WTC11 (cell line): Measurements from ENCODE around the gene QRFP. TPM values are rescaled to one million over a fixed set of nuclear protein-coding genes. Genes with fewer than 3 reads are reported as not detected.
"Not testable (repeated sequence)": the region's sequence is repeated elsewhere in the genome, so short reads cannot be mapped to it uniquely, and the experiment has no call there.

Experiments
- ATAC-seq: fragments of 200-7000 bp; cut with Tn5 transposase; 2 replicates; pipeline ENCODE4 v1.10.0; 2021; ENCODE audit warnings: mild to moderate bottlenecking, moderate library complexity
- CTCF ChIA-PET: fragments of 300-600 bp; sonication (Branson Sonifier 250); formaldehyde crosslinking; loops from one replicate; lab custom pipeline; 2021; ENCODE audit warnings: antibody characterized with exemption; lab: Charles Lee
- POLR2A ChIA-PET: fragments of 350-600 bp; sonication (Branson Sonifier 250); formaldehyde crosslinking; loops from one replicate; lab custom pipeline; 2021; ENCODE audit warnings: antibody characterized with exemption; lab: Charles Lee
- DNase-seq: peaks from one replicate; pipeline ENCODE4 v3.0.0; 2021; ENCODE audit warnings: low spot score
- H3K27ac Mint-ChIP-seq: 2 replicates; pipeline ENCODE4 v1.8.0; 2021; ENCODE audit warnings: mixed read lengths
- H3K27me3 Mint-ChIP-seq: 2 replicates; pipeline ENCODE4 v1.8.0; 2021; ENCODE audit warnings: low read depth, mild to moderate bottlenecking, moderate library complexity, mixed read lengths
- H3K36me3 Mint-ChIP-seq: 2 replicates; pipeline ENCODE4 v1.8.0; 2021; ENCODE audit warnings: mixed read lengths
- H3K4me1 Mint-ChIP-seq: 2 replicates; pipeline ENCODE4 v1.8.0; 2022; ENCODE audit warnings: mixed read lengths
- H3K4me3 Mint-ChIP-seq: 2 replicates; pipeline ENCODE4 v1.8.0; 2021; ENCODE audit warnings: mild to moderate bottlenecking, moderate library complexity, mixed read lengths
- H3K9me3 Mint-ChIP-seq: 2 replicates; pipeline ENCODE4 v1.8.0; 2021; ENCODE audit warnings: mixed read lengths
- CTCF ChIP-seq: fragments of 200-600 bp; IDR thresholded peaks from 2 replicates; pipeline ENCODE4 v1.8.0; 2022; ENCODE audit warnings: antibody characterized with exemption
- ESRRA ChIP-seq: sonication (generic); formaldehyde crosslinking; IDR thresholded peaks from 2 replicates; pipeline ENCODE4 v1.8.1; 2022; ENCODE audit warnings: mild to moderate bottlenecking, missing genetic modification reagents, borderline replicate concordance
- ETV6 ChIP-seq: sonication (generic); formaldehyde crosslinking; IDR thresholded peaks from 2 replicates; pipeline ENCODE4 v1.8.1; 2022; ENCODE audit warnings: mild to moderate bottlenecking, missing genetic modification reagents
- GTF2I ChIP-seq: fragments of 250-450 bp; sonication (Bioruptor Pico); conservative IDR thresholded peaks from 2 replicates; pipeline ENCODE4 v1.4.0; 2021; ENCODE audit warnings: mild to moderate bottlenecking
- NFYB ChIP-seq: sonication (generic); formaldehyde crosslinking; conservative IDR thresholded peaks from 2 replicates; pipeline ENCODE4 v1.8.0; 2022; ENCODE audit warnings: low read depth, missing genetic modification reagents
- NR3C1 ChIP-seq: sonication (generic); formaldehyde crosslinking; conservative IDR thresholded peaks from 2 replicates; pipeline ENCODE4 v1.8.1; 2023; ENCODE audit warnings: low read depth, mild to moderate bottlenecking, missing genetic modification reagents
- TCF7 ChIP-seq: sonication (generic); formaldehyde crosslinking; IDR thresholded peaks from 2 replicates; pipeline ENCODE4 v1.8.0; 2022; ENCODE audit warnings: mild to moderate bottlenecking, low read depth, missing genetic modification reagents, moderate library complexity
- TP53 ChIP-seq: sonication (generic); formaldehyde crosslinking; IDR thresholded peaks from 2 replicates; pipeline ENCODE4 v1.8.1; 2023; ENCODE audit warnings: mild to moderate bottlenecking, missing genetic modification reagents
- USF1 ChIP-seq: sonication (generic); formaldehyde crosslinking; IDR thresholded peaks from 2 replicates; pipeline ENCODE4 v1.8.0; 2022; ENCODE audit warnings: mild to moderate bottlenecking, missing genetic modification reagents
- USF2 ChIP-seq: sonication (generic); formaldehyde crosslinking; IDR thresholded peaks from 2 replicates; pipeline ENCODE4 v1.8.1; 2023; ENCODE audit warnings: mild to moderate bottlenecking, missing genetic modification reagents, moderate library complexity
- ZMAT4 ChIP-seq: fragments of 250-450 bp; sonication (Bioruptor Pico); IDR thresholded peaks from 2 replicates; pipeline ENCODE4 v1.9.0; 2021; ENCODE audit warnings: mild to moderate bottlenecking
- total RNA-seq: library from RNA; stranded (reverse); gene quantifications from 3 replicates; pipeline ENCODE4 v1.2.3, GENCODE V29; 2021

The QRFP gene
- total RNA-seq, 1 experiment from 2014 or later, result not detected

GRCh38 chr9:130910670-130911069, 14.1 kb upstream of the QRFP start:
- DNase-seq, POLR2A ChIA-PET, H3K4me3 Mint-ChIP-seq, H3K4me1 Mint-ChIP-seq, ATAC-seq, H3K27me3 Mint-ChIP-seq, H3K36me3 Mint-ChIP-seq, H3K9me3 Mint-ChIP-seq: not testable (repeated sequence)
- TF ChIP-seq NFYB (CRISPR knock-in tag), result peak; percentile 51; the same call in 1 of the 2 replicates
- H3K27ac Mint-ChIP-seq, result peak overlapping the region; percentile 83; the same call in 1 of the 2 replicates
- CTCF ChIA-PET, result interaction anchor here (1.0 to 1.5 kb wide), 4 partner anchors 17 to 88 kb away, joined by 3 to 6 read pairs (median 4); no protein-coding TSS in a partner anchor

GRCh38 chr9:130910041-130910440, 13.4 kb upstream of the QRFP start:
- H3K9me3 Mint-ChIP-seq, POLR2A ChIA-PET, H3K4me3 Mint-ChIP-seq, H3K27me3 Mint-ChIP-seq, DNase-seq, H3K36me3 Mint-ChIP-seq, H3K4me1 Mint-ChIP-seq, H3K27ac Mint-ChIP-seq, ATAC-seq: not testable (repeated sequence)
- CTCF ChIA-PET, result interaction anchor here (0.9 to 1.3 kb wide), 3 partner anchors 22 to 88 kb away, joined by 3 to 6 read pairs (median 4); no protein-coding TSS in a partner anchor

GRCh38 chr9:130908878-130909355, 12.3 kb upstream of the QRFP start:
- CTCF ChIA-PET, result interaction anchor here (0.6 to 1.5 kb wide), 4 partner anchors 24 to 89 kb away, joined by 3 to 5 read pairs (median 4); no protein-coding TSS in a partner anchor
- POLR2A ChIA-PET, result no interaction called here
- no peak for ATAC-seq
- Mint-ChIP-seq H3K27me3 (no peaks in the 10 kb centered on the region), H3K36me3 (no peaks in the 10 kb centered on the region), H3K27ac (no peak overlapping the region), H3K4me1 (peaks cover 5% of the 10 kb centered on the region), H3K9me3 (no peaks in the 10 kb centered on the region), H3K4me3 (no peak overlapping the region)
- DNase-seq, result no peak
- TF ChIP-seq TCF7, result no peak
- no peak for TF ChIP-seq NR3C1 (CRISPR knock-in tag)
- TF ChIP-seq, all 79 proteins: peak for 0

GRCh38 chr9:130908146-130908877, 11.7 kb upstream of the QRFP start:
- Mint-ChIP-seq H3K27me3 (no peaks in the 10 kb centered on the region), H3K9me3 (no peaks in the 10 kb centered on the region), H3K4me3 (no peak overlapping the region), H3K36me3 (no peaks in the 10 kb centered on the region), H3K27ac (no peak overlapping the region), H3K4me1 (peaks cover 3% of the 10 kb centered on the region)
- TF ChIP-seq TP53 (CRISPR knock-in tag), result no peak
- no peak for TF ChIP-seq USF2
- no peak for TF ChIP-seq TCF7
- no peak for TF ChIP-seq ESRRA (CRISPR knock-in tag)
- TF ChIP-seq ETV6 (CRISPR knock-in tag), result no peak
- TF ChIP-seq CTCF, result no peak
- TF ChIP-seq USF1 (CRISPR knock-in tag), result no peak
- TF ChIP-seq GTF2I, result no peak
- TF ChIP-seq ZMAT4, result no peak
- ChIA-PET POLR2A (interaction anchor here (0.6 kb wide), 1 partner anchor 128 kb away, joined by 3 read pairs; no protein-coding TSS in a partner anchor), CTCF (interaction anchor here (1.4 to 1.6 kb wide), 3 partner anchors 33 to 90 kb away, joined by 3 to 8 read pairs (median 5); no protein-coding TSS in a partner anchor)
- no peak for DNase-seq
- no peak for ATAC-seq
